Measurements from ENCODE around the gene PTPRM.
"Not testable (repeated sequence)": the region's sequence is repeated elsewhere in the genome, so short reads cannot be mapped to it uniquely, and the experiment has no call there.

The PTPRM gene

GRCh38 chr18:8030201-8030600, 463.1 kb downstream of the PTPRM start:
- no peak for DNase-seq

DNA sequence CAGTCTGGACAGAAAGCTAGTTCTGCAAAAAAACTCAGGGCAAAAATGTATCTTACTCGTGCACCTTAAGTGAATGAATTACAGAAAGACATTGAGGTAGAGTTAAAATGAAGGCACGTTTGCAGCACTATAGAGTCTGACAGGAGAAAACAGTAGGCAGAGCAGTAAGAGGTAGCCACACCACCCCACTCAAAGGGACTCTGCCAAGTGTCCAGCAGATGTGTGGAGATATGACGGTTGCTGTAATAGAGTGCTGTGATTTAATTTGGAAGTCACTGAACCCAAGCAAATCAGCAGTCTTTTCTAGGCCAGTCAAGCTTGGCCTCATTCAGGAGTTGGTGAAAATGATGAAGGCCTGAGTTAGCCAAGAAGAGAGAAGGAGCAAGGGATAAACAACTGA, 464.4 kb downstream of the PTPRM start:
- no peak for DNase-seq

DNA sequence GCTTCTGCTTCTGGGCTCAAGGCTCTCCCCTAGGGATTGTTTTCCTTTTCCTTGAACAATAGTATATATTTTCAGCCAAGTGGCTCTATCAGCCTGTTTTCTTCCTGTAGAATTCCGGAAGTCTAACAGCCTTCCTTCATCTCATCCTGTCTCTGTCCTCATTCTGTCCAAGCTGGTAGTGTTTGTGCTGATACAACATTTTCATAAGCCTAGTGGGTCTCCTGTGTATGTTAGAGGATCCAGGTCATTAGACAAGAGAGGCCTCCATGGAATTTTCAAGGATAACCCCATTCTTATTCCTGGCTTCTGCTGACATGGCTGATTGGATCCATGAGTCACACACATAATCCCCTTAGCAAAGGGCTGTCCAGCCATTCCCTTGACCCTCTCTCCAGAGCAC, 467.6 kb downstream of the PTPRM start:
- no peak for DNase-seq

DNA sequence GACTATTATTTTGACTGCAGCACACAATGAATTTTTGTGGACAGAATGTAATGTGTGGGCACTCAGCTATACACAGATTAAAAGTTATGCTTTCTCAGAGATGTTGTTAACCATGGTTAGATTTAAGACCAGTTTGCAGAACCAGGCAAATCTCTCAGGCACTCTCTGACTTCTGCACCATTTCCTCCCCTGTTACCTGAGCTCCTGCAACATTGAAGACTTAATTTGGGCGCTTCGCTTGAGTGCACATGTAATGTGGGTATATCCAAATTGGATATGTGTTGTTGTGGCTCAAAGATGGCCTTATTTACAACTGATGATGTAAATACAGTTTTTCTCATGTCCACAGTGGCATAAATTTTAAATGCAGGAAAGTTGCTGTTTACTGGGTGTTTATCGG, 469.4 kb downstream of the PTPRM start:
- no peak for DNase-seq

DNA sequence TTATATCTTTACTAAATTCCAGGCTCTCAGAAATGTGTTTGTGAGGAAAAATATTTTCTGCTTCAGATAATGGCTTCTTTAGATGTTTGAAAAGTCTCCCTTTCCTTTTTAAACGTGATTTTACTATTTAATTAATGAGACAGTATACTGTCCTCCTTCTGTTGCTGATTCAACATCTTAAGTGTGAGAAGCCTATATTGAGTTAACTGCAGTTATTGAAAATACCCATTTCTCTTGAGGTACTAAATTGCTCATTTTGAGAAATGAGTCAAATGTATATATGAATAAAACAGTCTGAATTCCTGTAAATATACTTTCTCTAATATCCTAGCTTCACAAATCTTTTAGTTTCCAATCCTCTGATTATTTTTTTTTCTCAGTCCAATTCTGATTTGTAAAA, 470.2 kb downstream of the PTPRM start:
- DNase-seq, result no peak

- no peak for DNase-seq
Observed at GRCh38 chr18:8040021-8040420, 472.9 kb downstream of the PTPRM start.

DNA sequence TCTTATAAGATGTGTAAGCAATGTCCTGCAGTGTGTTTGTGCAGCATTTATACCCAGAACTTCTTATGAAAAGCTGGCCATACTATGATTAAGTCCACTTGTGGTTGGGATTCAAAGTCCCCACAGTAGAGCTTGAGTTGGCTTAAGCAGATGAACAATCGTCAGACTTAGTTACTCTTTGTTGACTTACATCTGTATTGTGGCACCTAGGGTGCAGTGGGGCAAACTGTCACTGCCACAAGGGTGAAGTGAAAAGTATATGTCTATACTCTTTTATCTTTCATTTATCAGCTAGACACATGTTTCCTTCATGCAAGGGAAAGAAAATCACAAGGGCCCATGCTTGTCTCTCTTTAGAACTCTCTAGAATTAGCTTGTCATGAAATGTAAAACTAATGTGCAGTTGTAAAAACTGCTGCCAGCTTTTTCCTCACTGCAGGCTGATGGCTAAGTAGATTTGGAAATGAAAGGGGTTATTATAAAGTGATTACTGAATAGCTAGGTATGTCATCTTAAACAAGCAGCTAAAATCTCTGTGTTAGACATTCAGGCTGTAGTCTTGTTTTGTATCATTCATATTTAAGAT, 474.5 kb downstream of the PTPRM start:
- DNase-seq, result no peak

GRCh38 chr18:8044004-8044403, 476.9 kb downstream of the PTPRM start:
- no peak for DNase-seq

DNA sequence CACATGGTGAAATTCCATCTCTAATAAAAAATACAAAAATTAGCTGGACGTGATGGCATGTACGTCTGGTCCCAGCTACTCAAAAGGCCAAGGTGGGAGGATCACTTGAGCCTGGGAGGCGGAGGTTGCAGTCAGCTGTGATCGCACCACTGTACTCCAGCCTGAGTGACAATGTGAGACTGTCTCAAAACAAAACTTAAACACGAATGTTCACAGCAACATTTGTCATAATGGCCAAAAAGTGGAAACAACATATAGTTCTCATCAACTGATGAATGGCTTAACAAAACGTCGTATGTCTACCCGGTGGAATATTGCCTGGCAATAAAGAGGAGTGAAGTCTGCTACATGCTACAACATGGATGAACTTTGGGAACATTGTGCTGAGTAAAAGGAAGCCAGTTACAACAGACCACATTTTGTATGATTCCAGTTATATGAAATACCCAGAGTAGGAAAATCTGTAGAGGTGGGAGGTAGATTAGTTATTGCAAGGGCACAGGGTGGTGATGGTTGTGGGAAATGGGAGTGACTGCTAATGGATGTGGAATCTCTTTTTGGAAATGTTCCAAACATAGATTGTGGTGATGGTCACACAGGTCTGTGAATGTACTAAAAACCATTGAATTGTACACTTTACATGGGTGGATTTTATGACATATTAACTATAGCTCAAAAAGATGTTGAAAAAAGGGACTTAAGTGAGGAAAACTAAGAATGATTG, 478.2 kb downstream of the PTPRM start:
- no peak for DNase-seq

DNA sequence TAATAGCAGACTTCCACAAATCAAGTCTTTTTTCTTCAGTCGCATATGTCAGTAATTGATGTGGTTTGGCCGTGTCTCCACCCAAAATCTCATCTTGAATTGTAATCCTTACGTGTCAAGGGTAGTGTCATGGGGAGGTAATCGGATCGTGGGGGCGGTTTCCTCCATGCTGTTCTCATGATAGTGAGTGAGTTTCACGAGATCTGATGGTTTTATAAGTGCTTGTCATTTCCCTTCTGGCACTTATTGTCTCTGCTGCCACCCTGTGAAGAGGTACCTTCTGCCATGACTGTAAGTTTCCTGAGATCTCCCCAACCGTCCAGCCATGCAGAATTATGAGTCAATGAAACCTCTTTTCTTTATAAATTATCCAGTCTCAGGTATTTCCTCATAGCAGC, 478.8 kb downstream of the PTPRM start:
- DNase-seq, result no peak

DNA sequence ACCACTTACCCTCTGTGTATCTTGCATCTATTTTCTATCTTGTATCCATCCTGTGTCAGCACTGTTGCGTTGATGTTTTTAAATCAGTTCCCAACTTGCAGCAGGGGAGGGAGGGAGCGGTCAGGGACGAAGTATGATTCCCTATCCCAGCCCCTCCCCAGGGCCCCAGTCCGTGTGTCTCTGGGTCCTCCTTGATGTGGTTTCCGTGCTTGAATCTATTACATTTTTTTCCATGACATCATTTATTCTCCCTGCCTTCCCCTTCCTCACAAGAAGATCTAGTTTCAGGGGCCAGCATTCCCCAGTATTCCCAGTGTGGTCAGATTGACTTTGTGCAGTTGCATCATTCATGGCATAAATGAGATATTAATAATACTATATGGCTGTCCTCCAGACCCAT, 479.3 kb downstream of the PTPRM start:
- DNase-seq, result no peak

DNA sequence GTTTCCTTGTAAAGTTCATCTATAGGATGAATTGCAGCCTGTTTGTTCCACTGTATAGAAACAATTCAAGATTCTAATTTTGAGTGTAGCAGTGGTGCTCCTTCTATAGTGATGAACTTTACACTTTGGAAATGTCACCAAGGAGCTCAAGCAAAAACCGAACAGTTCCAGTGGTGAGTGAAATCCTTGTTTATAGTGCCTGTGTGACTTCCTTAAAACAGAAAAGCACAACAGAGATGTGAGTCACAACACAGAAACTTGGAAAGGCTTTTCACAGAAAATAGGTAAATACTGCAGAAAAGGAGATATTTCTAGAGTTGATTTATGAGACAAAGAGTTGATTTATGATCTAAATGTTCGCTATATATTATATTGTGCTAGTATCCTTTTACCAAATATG, 482.0 kb downstream of the PTPRM start:
- no peak for DNase-seq

DNA sequence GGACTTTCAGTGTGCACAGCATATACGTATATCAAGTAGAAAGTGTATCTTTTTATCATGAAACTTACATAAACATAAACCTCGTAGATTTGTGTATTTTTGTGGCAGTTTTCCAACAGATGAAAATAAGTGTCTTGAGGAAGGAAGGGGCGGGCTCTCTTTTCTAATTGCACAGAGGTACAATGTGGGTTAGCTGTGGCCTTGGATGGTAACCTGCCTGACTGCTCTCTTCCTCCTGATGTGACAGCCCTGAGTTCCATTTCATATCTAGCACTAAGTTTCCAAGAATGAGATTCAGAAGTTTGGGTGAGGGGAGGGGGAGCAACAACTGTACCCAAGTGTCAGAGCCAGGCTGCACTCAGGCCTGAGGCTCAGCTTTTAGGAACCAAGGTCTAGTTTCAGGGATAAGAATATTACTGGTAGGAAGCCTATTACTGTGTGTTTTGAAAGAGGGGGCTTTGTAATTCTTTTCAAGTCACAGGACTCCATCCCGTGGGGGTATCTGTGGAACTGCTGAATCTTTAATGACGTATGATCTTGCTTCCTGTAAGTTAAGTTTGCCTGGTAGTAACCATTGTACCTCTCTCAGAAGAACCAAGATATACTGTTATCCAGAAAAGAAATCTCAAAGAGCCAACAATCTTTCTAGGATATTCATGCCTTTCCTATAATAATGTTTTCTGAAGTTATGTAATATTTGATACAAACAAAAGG, 483.7 kb downstream of the PTPRM start:
- DNase-seq, result no peak

DNA sequence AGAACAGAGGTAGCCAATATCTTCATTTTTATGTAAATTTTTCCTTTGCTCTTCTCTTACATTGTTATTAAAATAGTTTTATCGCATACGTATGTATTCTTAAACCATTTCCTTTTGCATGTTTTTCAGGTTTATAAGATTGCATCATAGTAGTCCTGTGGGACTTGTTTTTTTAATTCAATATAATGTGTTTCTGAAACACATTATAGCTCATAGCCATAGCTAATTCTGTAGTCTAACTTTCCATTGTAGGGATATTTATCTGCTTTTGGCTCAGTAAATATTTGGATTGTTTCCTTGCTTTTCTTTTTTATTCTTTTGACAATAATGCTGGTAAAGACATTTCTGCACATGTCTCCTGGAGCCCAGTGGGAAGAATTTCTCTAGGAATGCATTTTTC, 484.3 kb downstream of the PTPRM start:
- DNase-seq, result no peak

GRCh38 chr18:8052237-8052701, 485.2 kb downstream of the PTPRM start:
- DNase-seq, result no peak

GRCh38 chr18:8056723-8057122, 489.6 kb downstream of the PTPRM start:
- no peak for DNase-seq

GRCh38 chr18:8063152-8063551, 496.0 kb downstream of the PTPRM start:
- DNase-seq, result not testable (repeated sequence)

- DNase-seq, result no peak
Observed at GRCh38 chr18:8063733-8064132, 496.6 kb downstream of the PTPRM start.

- DNase-seq, result no peak
Observed at GRCh38 chr18:8065284-8065683, 498.2 kb downstream of the PTPRM start.

GRCh38 chr18:8065773-8066172, 498.7 kb downstream of the PTPRM start:
- DNase-seq, result no peak

DNA sequence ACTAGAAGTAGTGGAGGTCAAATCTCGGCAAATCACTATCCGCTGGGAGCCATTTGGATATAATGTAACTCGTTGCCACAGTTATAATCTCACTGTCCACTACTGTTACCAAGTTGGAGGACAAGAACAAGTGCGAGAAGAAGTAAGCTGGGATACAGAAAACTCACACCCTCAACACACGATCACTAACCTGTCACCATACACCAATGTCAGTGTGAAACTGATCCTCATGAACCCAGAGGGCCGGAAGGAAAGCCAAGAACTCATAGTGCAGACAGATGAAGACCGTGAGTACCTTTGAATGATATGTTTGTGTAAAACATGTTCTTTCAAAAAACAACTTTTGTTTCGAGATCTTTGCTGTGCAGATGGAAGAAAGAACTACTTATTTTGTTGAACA, 502.6 kb downstream of the PTPRM start:
- no peak for DNase-seq

DNA sequence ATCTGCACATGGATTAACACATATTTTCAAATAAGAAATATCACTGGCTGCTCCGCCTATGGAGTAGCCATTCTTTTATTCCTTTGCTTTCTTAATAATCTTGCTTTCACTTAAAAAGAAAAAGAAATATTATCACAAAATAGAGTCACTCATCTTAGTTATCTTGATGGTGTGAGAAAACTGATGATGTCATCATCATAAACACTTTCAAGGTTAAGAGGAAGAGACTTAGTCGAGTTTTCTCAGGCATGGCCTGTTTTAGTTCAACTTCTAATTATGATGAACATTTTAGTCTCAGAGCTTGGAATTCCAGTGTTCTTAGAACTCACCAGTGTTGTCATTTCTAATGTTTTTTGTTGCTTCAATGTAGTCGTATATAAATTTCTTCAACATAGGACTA, 506.1 kb downstream of the PTPRM start:
- DNase-seq, result no peak

- DNase-seq, result no peak
Observed at GRCh38 chr18:8080092-8080491, 513.0 kb downstream of the PTPRM start.

- no peak for DNase-seq
Observed at GRCh38 chr18:8081267-8081666, 514.2 kb downstream of the PTPRM start.
